Testis (tissue), 3 donors: ENCODE data around the gene TET2. TPM values are rescaled to one million over a fixed set of nuclear protein-coding genes. Genes with fewer than 3 reads are reported as not detected.

ENCODE experiments used
- DNase-seq: peaks from one replicate; pipeline ENCODE4 v3.0.0-alpha.2; 2019
- H3K27ac ChIP-seq, 2 donors: fragments of 200-600 bp; sonication (generic); one replicate each; pipeline ENCODE4 v1.5.1; 2019
- H3K27me3 ChIP-seq: fragments of 200-600 bp; sonication (generic); one replicate; pipeline ENCODE4 v1.5.1; 2019
- H3K36me3 ChIP-seq: fragments of 200-600 bp; sonication (generic); one replicate; pipeline ENCODE4 v1.5.1; 2017; ENCODE audit warnings: low read depth; ENCODE audit errors: missing control alignments
- H3K4me1 ChIP-seq: fragments of 200-600 bp; sonication (generic); one replicate; pipeline ENCODE4 v1.5.1; 2019
- H3K4me3 ChIP-seq, 2 donors: fragments of 200-600 bp; sonication (generic); one replicate each; pipeline ENCODE4 v1.5.1; 2017 to 2019
- H3K9me3 ChIP-seq: fragments of 200-600 bp; sonication (generic); one replicate; pipeline ENCODE4 v1.5.1; 2017
- POLR2A ChIP-seq: fragments of 450-650 bp; IDR thresholded peaks from one replicate; pipeline ENCODE4 v1.6.1; 2017; ENCODE audit warnings: antibody characterized with exemption, mild to moderate bottlenecking, moderate library complexity
- whole genome bisulfite sequencing, 2 donors: methylation state at CpG; one replicate each; pipeline ENCODE4 v1.1.5; 2018; 5-methylcytosine and 5-hydroxymethylcytosine counted together
- intact Hi-C: fragments of 100-400 bp; cut with DNase I; formaldehyde crosslinking; loops from one replicate; pipeline ENCODE4 v1.15.1; 2023; ENCODE audit warnings: low total_unique reads
- polyA plus RNA-seq: library from polyadenylated mRNA; stranded (reverse); fragments of 350-450 nt; fragmentation: Illumina TruSeq; extraction: RNeasy Lipid Tissue Mini Kit (QIAGEN cat#74804); gene quantifications from one replicate; pipeline ENCODE4 v1.2.3, GENCODE V29; 2014; ENCODE audit warnings: low read depth, low replicate concordance; ENCODE audit not compliant: insufficient read depth
- total RNA-seq, 2 donors: library from RNA; depleted of rRNA; stranded (reverse); fragments of >200 nt; gene quantifications; one replicate each; pipeline ENCODE4 v1.2.3, GENCODE V29; 2016
- TF ChIP-seq, protein P1 (sequence below), 3 experiments: fragments of 450-650 bp in 2 of 3; fragments of 200-600 bp in 1 of 3; sonication (generic) in 1 of 3; IDR thresholded peaks; one replicate each; pipeline ENCODE4 v1.5.1; 2016 to 2019; ENCODE audit warnings: antibody characterized with exemption in 3 of 3, mild to moderate bottlenecking in 2 of 3, moderate library complexity in 1 of 3

TET2 gene
- total and polyA plus RNA-seq, 3 donors from 2014 or later = 2.8 to 17.5 (median 17.1) TPM

DNA sequence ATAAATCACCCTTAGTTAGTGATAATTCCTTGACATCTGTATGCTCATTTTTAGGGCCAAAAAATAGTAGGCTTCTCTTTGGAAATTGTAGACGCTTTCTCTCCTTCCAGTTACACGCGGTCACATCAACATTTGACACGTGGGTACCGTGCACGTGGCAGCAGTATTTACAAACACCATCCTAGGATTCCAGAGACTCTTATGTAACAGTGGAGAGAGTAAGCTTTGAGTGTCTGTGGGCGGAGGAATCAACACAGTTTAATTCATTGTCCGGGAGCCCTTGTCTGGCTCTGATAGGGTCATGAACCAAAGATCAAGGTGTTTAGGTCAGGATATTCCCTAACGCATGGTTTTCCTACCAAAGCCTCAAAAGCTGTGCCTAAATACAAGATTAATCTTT, 12.2 kb downstream of the TET2 start:
- intact Hi-C loops = no loop called here

DNA sequence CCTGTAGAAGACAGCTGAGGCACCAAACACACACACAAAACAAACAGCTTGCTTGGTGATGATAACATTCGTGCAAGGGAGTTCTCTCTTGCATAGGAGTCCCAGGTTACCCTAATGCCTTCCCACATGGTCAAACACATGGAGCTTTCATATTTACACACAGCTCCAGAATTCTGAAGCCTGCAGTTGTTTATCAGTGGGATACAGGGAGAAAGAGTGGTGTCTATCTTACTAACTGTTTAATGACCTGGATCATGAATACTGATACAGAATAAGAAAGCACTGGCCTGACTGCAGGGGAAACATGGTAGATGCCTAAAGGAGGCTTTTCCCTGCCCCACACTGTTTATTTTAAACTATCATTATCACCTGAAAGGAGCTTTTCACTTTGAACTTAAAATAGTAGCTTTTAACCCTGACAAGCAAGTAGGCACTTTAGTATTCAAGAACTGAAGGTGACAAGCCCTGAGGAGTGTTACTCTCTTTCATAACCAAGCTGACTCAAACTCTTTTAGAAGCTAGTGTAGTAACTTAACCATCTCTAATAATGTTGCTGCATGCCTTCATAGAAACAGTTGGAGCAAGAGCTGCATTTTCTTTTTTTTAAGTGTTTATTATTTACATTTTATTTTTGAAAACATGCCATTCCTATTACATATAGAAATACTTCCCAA, 15.6 kb downstream of the TET2 start:
- 42 to 52% methylated on average over 1 of the region's 1 CpG for WGBS, 2 donors
- H3K27ac ChIP-seq = no peak overlapping the region
- no peak for DNase-seq
- no peaks in the 10 kb centered on the region for H3K36me3 ChIP-seq
- intact Hi-C loops = no loop called here
- no peaks in the 10 kb centered on the region for H3K4me1 ChIP-seq
- TF ChIP-seq, protein P1, sequence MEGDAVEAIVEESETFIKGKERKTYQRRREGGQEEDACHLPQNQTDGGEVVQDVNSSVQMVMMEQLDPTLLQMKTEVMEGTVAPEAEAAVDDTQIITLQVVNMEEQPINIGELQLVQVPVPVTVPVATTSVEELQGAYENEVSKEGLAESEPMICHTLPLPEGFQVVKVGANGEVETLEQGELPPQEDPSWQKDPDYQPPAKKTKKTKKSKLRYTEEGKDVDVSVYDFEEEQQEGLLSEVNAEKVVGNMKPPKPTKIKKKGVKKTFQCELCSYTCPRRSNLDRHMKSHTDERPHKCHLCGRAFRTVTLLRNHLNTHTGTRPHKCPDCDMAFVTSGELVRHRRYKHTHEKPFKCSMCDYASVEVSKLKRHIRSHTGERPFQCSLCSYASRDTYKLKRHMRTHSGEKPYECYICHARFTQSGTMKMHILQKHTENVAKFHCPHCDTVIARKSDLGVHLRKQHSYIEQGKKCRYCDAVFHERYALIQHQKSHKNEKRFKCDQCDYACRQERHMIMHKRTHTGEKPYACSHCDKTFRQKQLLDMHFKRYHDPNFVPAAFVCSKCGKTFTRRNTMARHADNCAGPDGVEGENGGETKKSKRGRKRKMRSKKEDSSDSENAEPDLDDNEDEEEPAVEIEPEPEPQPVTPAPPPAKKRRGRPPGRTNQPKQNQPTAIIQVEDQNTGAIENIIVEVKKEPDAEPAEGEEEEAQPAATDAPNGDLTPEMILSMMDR (IDR thresholded peaks at IDR 0.05) = no peak
- TF ChIP-seq POLR2A = no peak
- H3K27me3 ChIP-seq = no peaks in the 10 kb centered on the region
- H3K9me3 ChIP-seq = no peaks in the 10 kb centered on the region
- no peak overlapping the region for H3K4me3 ChIP-seq

More for the DNA sequence above, 12.2 kb downstream of the TET2 start:
- TF ChIP-seq POLR2A = no peak
- TF ChIP-seq, protein P1 (IDR thresholded peaks at IDR 0.05) = no peak
- 56 to 57% methylated on average over 9 of the region's 9 CpGs for WGBS, 2 donors
- no peaks in the 10 kb centered on the region for H3K36me3 ChIP-seq
- no peak for DNase-seq
- no peaks in the 10 kb centered on the region for H3K9me3 ChIP-seq
- H3K27ac ChIP-seq = no peak overlapping the region
- H3K4me3 ChIP-seq = peak overlapping the region in 1 of 2 donors; percentile 2
- no peaks in the 10 kb centered on the region for H3K27me3 ChIP-seq
- no peaks in the 10 kb centered on the region for H3K4me1 ChIP-seq

DNA sequence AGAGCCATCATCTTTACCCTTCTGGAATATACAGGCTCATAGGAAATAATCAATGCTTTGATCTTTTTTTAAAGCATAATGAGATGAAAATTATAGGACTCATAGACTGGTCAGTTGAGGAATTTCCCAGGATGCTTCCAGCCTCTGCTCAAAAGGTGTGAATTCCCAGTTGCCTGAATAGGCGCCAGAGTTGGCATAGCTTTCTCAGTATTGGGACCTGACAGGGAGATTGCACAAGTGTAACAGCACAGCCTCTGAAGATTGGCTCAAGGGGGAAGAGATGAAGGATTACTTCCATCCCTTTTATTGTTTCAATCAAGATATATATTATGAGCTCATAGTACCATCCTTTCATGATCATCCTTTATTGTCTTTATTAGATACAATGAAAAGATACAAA, 17.9 kb downstream of the TET2 start:
- no peak for TF ChIP-seq POLR2A
- TF ChIP-seq, protein P1 (IDR thresholded peaks at IDR 0.05) = no peak
- Histone ChIP-seq H3K4me3 (no peak overlapping the region), H3K4me1 (no peaks in the 10 kb centered on the region), H3K9me3 (no peaks in the 10 kb centered on the region), H3K36me3 (no peaks in the 10 kb centered on the region), H3K27me3 (no peaks in the 10 kb centered on the region), H3K27ac (no peak overlapping the region)
- no peak for DNase-seq
- whole genome bisulfite sequencing, 2 donors = 89 to 91% methylated on average over 1 of the region's 1 CpG
- intact Hi-C loops = no loop called here

DNA sequence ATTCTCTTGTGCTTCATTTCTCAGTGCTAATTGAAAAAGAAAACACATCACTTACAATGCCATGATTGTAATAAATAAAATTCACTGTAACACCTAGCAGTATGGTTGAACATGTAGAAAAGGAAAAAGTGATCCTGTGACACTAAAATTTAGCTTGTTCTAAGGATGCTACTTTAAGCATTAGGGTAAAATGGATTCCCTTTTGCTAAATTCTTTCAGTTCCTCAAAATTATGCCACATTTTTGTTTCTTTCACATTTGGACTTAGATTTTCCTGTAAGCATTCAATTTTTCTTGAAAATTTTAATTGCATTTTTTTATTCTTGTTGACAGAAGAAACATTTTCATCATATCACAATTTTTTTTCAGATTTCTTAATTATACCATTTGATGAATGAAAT, 19.4 kb downstream of the TET2 start:
- no peaks in the 10 kb centered on the region for H3K36me3 ChIP-seq
- no peaks in the 10 kb centered on the region for H3K9me3 ChIP-seq
- H3K4me1 ChIP-seq = no peaks in the 10 kb centered on the region
- no peak overlapping the region for H3K4me3 ChIP-seq
- intact Hi-C loops = no loop called here
- TF ChIP-seq POLR2A = no peak
- TF ChIP-seq, protein P1 (IDR thresholded peaks at IDR 0.05) = no peak
- H3K27ac ChIP-seq = no peak overlapping the region
- H3K27me3 ChIP-seq = no peaks in the 10 kb centered on the region
- no peak for DNase-seq

DNA sequence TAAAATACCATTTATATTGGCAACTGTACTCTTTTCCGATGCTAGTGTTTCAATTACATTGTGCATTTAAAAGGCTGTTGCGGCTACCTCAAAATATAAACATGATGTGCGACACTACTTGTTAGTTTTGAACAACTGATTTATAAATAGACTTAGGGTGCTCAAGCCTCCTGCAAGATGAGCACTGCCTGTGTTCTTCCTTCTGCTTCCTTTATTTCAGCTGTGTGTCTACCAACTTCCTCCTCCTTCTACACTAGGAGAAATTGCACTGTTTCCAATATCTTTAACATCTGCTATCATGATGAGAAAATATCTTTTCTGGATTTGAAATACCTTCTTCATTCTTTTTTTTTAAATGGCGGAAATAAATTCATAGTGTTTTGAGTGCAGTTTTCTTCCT, 24.0 kb downstream of the TET2 start:
- intact Hi-C loops = no loop called here

More for the DNA sequence above, 24.0 kb downstream of the TET2 start:
- no peaks in the 10 kb centered on the region for H3K9me3 ChIP-seq
- H3K27me3 ChIP-seq = no peaks in the 10 kb centered on the region
- no peak overlapping the region for H3K27ac ChIP-seq
- no peak for DNase-seq
- no peak for TF ChIP-seq POLR2A
- TF ChIP-seq, protein P1 (IDR thresholded peaks at IDR 0.05) = no peak
- H3K4me3 ChIP-seq = no peak overlapping the region
- WGBS, 2 donors = 86 to 88% methylated on average over 4 of the region's 4 CpGs
- H3K4me1 ChIP-seq = no peaks in the 10 kb centered on the region
- no peaks in the 10 kb centered on the region for H3K36me3 ChIP-seq
